Globus pallidus (tissue), 1 donor: Measurements from ENCODE around the gene HTR3C.
"Not testable (repeated sequence)": the region's sequence is repeated elsewhere in the genome, so short reads cannot be mapped to it uniquely, and the experiment has no call there.

Experiments
- DNase-seq: peaks from one replicate; pipeline ENCODE4 v3.0.0-alpha.2; 2015; ENCODE audit warnings: low spot score

HTR3C gene, protein sequence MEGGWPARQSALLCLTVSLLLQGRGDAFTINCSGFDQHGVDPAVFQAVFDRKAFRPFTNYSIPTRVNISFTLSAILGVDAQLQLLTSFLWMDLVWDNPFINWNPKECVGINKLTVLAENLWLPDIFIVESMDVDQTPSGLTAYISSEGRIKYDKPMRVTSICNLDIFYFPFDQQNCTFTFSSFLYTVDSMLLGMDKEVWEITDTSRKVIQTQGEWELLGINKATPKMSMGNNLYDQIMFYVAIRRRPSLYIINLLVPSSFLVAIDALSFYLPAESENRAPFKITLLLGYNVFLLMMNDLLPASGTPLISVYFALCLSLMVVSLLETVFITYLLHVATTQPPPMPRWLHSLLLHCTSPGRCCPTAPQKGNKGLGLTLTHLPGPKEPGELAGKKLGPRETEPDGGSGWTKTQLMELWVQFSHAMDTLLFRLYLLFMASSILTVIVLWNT

GRCh38 chr3:184052767-184053166 is at the start of gene HTR3C:
Gene HTR3C (plus strand): TSS chr3:184053047. CDS start chr3:184053081, 34 bp downstream.
- DNase-seq, result no peak

DNA sequence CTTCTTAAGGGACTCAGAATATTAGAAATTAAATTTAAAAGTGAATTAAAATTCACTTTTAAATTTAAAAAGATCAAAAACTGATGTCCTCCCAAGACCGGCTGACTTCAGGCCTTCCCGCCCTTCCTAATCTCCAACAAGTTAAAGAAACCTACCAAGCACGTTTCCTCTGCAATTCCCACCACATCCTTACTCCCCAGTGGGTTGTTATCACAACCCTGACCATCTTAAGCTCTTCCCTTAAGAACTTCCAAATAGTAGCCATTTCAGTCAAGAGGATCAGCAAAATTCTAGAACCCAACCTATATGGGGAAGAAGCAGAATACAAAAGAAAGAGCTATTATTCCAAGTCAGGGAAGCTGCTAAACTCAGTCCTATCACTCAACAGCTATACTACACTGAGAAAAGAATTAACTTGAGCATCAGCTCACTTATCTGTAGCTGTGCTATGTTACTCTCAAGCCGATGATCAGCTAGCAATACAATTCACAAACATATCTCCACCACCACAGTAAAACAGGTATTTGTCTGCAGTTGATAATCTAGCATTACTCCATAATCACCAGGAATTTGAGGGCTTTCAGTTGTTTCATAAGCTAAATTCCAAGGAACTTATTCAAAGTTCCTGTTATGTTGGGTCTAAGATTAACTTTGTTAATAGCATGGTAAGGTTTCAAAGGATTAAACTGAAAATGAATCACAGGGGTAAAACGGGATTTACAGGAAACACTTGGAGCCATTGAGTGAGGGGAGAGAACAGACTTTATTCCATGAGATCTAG is 49.5 kb upstream of the HTR3C start:
- no peak for DNase-seq

DNA sequence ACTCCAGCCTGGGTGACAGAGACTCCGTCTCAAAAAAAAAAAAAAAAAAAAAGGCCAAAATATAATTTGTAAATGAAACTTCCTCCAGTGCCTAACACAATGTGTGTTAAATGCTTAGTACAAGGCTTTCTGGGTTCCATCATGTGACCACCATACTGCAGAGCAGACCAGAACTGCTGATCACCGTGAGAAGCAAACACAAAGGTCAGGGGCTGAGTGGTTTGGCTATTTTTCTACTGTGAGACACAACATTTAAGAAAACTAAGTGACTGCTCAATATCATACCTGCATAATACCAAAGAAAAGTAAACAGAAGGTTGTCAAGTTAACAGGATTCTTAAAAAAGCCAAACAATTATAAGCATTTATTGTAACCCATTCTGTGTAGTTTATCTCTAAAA is 48.4 kb upstream of the HTR3C start:
- peak; percentile 20 for DNase-seq

- peak; percentile 36 for DNase-seq
Measured at GRCh38 chr3:184005941-184006507, 46.8 kb upstream of the HTR3C start.

DNA sequence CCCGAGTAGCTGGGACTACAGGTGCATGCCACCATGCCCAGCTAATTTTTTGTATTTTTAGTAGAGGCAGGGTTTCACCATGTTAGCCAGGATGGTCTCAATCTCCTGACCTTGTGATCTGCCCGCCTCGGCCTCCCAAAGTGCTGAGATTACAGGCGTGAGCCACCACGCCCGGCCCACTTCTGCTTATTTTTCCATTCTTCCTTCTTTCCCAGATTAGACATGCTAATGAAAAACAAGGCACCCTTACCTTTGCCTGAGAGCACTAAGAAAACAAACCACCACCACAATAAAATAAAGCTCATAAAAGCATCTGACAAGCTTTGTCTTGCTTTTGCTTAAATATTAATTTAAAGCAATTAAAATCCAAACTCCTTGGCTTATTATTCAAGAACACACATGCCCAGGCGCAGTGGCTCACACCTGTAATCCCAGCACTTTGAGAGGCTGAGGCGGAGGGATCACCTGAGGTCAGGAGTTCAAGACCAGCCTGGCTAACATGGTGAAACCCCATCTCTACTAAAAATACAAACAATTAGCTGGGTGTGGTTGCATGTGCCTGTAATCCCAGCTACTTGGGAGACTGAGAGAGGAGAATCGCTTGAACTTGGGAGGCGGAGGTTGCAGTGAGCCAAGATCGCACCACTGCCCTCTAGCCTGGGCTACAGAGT is 45.6 kb upstream of the HTR3C start:
- not testable (repeated sequence) for DNase-seq

- no peak for DNase-seq
Measured at GRCh38 chr3:184008161-184008560, 44.7 kb upstream of the HTR3C start.

GRCh38 chr3:184011230-184011876 is 41.5 kb upstream of the HTR3C start:
- DNase-seq, result no peak

DNA sequence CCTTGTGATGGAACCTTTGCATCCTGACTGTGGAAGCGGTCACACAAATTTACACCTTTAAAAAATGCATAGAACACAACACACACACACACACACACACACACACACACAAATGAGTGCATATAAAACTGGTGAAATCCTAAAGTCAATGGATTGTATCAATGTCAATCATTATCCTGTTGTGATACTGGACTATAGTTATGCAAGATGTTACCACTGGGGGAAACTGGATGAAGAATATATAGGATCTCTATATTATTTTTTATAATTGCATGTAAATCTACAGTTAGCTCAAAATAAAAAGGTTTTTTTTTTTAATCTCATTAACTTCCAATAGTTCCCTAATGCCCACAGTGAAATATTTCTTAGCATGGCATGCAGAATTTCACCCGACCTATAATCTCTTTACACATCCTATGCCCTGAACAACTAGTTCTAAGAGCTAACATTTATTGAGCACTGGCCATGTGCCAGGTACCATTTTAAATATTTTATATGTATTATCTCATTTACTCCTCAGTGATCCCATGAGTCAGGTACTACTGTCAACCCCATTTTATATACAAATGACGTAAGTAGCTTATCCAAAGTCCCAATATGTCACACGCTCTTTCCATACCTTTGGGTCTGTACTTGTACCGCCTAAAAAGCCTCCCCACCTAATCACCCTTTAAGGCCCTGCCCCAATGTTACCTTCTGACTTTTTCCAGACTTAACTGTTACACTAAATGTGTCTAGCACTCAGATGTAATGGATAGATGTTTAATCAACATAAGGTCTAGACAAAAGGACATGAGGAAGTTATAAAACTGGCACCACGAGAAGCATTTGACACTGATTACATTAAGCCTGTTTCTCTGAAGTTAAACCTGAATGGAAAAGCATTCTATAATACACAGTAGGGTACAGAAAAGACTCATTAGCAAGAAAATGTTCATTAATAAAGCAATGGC is 40.6 kb upstream of the HTR3C start:
- DNase-seq, result no peak

DNA sequence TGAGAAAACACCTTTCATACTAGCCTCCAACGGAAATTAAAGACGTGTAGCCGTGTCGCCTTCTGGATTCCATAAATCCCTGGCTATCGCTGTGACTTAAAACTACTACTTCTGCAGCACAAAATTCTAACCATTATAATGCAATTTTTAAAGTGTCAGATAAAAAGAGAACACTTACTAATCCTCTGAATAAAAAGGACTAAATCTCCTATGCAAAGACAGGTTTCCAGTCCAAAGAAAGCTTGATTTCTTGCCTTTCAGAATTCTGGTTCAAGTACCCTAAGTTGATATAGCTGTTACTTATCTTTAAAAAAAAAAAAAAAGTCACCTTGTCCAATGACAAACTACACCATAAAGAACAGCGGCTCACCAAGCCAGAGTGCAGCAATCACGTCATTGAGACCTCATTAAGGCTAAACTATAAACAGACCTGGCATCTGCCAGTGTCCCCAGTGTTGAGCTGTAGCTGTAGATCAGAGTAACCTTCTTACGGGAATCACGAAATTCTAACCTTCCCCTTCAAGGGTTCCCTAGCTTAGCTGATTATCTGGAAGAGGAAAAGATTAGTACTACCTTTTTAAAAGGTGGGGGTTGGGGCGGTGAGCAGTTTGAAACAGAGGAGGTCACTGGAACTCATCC is 37.3 kb upstream of the HTR3C start:
- no peak for DNase-seq

DNA sequence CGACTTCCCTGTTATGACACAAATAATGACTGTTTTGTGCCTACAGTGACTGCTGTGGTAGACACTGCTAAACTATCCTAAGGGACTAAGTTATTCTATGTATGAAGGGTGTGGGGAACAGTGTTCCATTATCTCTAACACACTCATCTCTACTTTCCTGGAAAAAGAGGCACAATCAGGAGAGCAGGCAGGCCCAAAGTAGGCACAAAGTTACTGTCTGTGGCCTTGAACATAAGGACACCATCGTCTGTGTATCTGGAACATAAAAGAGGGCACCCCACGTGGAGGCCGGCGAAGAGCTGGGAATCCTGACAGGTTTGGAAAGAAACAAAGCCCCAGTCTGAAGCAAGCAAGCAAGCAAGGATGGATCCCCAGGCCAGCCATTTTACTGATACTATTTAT is 36.7 kb upstream of the HTR3C start:
- DNase-seq, result no peak

- peak; percentile 72 for DNase-seq
Measured at GRCh38 chr3:184016811-184017671, 35.8 kb upstream of the HTR3C start.

GRCh38 chr3:184017672-184018423 is 35.0 kb upstream of the HTR3C start, which contains the start of gene ABCC5:
Gene ABCC5 (minus strand): TSS chr3:184017884. CDS start chr3:184014392, 3,492 bp downstream.
- DNase-seq, result peak; percentile 95

DNA sequence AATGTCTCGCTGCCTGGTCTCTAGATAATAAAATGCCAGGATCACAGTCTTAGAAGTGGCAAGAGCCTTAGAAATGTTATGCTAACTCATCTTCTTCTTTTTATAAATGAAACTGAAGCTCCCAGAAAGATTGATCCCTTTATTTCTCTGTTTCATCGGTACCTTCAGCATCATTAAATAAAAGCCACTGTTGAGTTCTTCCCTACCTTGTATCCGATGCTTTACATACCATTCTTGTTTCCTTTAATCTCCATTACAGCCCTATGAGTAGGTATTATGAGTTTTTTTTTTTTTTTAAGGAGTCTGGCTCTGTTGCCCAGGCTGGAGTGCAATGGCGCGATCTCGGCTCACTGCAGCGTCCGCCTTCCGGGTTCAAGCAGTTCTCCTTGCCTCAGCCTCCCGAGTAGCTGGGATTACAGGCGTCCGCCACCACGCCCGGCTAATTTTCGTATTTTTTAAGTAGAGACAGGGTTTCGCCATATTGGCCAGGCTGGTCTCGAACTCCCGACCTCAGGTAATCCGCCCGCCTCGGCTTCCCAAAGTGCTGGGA is 34.3 kb upstream of the HTR3C start:
- DNase-seq, result no peak

- no peak for DNase-seq
Measured at GRCh38 chr3:184022323-184022722, 30.5 kb upstream of the HTR3C start.

- DNase-seq, result not testable (repeated sequence)
Measured at GRCh38 chr3:184025256-184025655, 27.6 kb upstream of the HTR3C start.

DNA sequence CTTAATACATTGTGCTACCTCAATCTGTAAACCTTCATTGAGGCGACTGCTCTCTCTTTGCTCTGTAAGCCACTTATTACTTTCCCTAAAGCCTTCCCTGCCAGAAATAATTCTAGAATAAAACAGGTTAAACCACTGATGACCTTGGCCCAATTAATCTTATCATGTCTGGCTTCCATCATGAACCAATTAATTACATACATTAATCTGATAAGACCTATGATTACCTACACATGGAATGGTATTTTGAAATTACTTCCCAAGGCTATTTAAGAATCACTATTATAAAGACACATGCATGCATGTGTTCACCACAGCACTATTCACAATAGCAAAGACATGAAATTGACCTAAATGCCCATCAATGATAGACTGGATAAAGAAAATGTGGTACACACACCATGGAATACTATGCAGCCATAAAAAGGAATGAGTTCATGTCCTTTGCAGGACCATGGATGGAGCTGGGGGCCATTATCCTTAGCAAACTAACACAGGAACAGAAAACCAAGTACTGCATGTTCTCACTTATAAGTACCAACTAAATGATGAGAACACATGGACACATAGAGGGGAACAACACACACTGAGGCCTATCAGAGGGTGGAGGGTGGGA is 24.5 kb upstream of the HTR3C start:
- not testable (repeated sequence) for DNase-seq

DNA sequence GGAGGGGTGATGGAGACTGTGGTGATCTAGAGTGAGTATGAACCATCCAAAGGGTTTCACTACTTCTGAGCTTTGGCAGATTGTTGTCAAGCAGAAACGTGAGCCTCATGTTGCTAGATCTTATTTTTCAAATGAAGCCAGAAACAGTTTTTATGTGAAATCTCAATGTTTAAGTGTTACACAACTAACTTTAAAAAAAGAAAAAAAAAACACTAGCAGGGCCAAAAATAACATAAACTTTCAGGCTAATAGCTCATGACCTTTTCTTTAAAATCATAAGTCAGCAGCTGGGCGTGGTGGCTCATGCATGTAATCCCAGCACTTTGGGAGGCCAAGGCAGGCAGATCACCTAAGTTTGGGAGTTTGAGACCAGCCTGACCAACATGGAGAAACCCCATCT is 23.4 kb upstream of the HTR3C start:
- DNase-seq, result no peak
